Chondrocyte (in vitro differentiated cells): ENCODE measurements around the gene PIK3R2. TPM values are rescaled to one million over a fixed set of nuclear protein-coding genes. Genes with fewer than 3 reads are reported as not detected.

ENCODE experiments used
- DNase-seq: peaks from one replicate; pipeline ENCODE4 v3.0.0; 2021; ENCODE audit warnings: mixed read lengths, low spot score
- H3K27ac Mint-ChIP-seq: one replicate; pipeline ENCODE4 v1.8.0; 2021; ENCODE audit warnings: mild to moderate bottlenecking, moderate library complexity, mixed read lengths; ENCODE audit not compliant: unreplicated experiment
- H3K27me3 Mint-ChIP-seq: 2 replicates; pipeline ENCODE4 v1.8.0; 2021; ENCODE audit warnings: low read depth, mixed read lengths
- H3K36me3 Mint-ChIP-seq: 2 replicates; pipeline ENCODE4 v1.8.0; 2021; ENCODE audit warnings: low read depth, mixed read lengths
- H3K4me1 Mint-ChIP-seq: 2 replicates; pipeline ENCODE4 v1.8.0; 2021; ENCODE audit warnings: low read depth, mild to moderate bottlenecking, mixed read lengths
- H3K4me3 Mint-ChIP-seq: one replicate; pipeline ENCODE4 v1.8.0; 2021; ENCODE audit warnings: mild to moderate bottlenecking, moderate library complexity, mixed read lengths; ENCODE audit not compliant: unreplicated experiment
- H3K9me3 Mint-ChIP-seq: 2 replicates; pipeline ENCODE4 v1.8.0; 2021; ENCODE audit warnings: low read depth, mixed read lengths
- CTCF ChIP-seq: fragments of 200-600 bp; sonication (generic); IDR thresholded peaks from 2 replicates; pipeline ENCODE4 v1.5.0; 2021; ENCODE audit warnings: antibody characterized with exemption, mild to moderate bottlenecking, moderate library complexity
- total RNA-seq: library from RNA; stranded (reverse); gene quantifications from 3 replicates; pipeline ENCODE4 v1.2.1, GENCODE V29; 2021

PIK3R2 gene
- total RNA-seq, 1 donor from 2014 or later, result 73.1 TPM

- DNase-seq, result no peak
- no peak for TF ChIP-seq CTCF
- H3K4me3 Mint-ChIP-seq, result no peak overlapping the region
- peaks cover 18% of the 10 kb centered on the region for H3K4me1 Mint-ChIP-seq
- no peaks in the 10 kb centered on the region for H3K9me3 Mint-ChIP-seq
- H3K36me3 Mint-ChIP-seq, result peaks cover 11% of the 10 kb centered on the region
- no peak overlapping the region for H3K27ac Mint-ChIP-seq
- H3K27me3 Mint-ChIP-seq, result no peaks in the 10 kb centered on the region
These were observed 3.4 kb upstream of the PIK3R2 start for GRCh38 chr19:18149596-18149975.

GRCh38 chr19:18150776-18151624 lies 2.0 kb upstream of the PIK3R2 start:
- Mint-ChIP-seq H3K9me3 (no peaks in the 10 kb centered on the region), H3K4me3 (peak overlapping the region; percentile 89), H3K27me3 (no peaks in the 10 kb centered on the region), H3K27ac (peak overlapping the region; percentile 97), H3K4me1 (peaks cover 19% of the 10 kb centered on the region), H3K36me3 (peaks cover 6% of the 10 kb centered on the region)
- no peak for DNase-seq
- TF ChIP-seq CTCF, result no peak

- peak; percentile 92 for TF ChIP-seq CTCF
- Mint-ChIP-seq H3K36me3 (peaks cover 3% of the 10 kb centered on the region), H3K27me3 (no peaks in the 10 kb centered on the region), H3K9me3 (no peaks in the 10 kb centered on the region), H3K4me1 (peaks cover 33% of the 10 kb centered on the region), H3K27ac (peak overlapping the region; percentile 97), H3K4me3 (peak overlapping the region; percentile 89)
- DNase-seq, result no peak
These were observed 534 bp upstream of the PIK3R2 start for GRCh38 chr19:18152442-18152816.

GRCh38 chr19:18153556-18154134 lies 682 bp downstream of the PIK3R2 start:
- TF ChIP-seq CTCF, result no peak
- Mint-ChIP-seq H3K36me3 (no peaks in the 10 kb centered on the region), H3K27ac (peak overlapping the region; percentile 83), H3K4me3 (peak overlapping the region; percentile 89), H3K27me3 (no peaks in the 10 kb centered on the region), H3K4me1 (peaks cover 36% of the 10 kb centered on the region), H3K9me3 (no peaks in the 10 kb centered on the region)
- no peak for DNase-seq

- Mint-ChIP-seq H3K4me3 (no peak overlapping the region), H3K4me1 (peaks cover 37% of the 10 kb centered on the region), H3K27me3 (no peaks in the 10 kb centered on the region), H3K36me3 (peaks cover under 1% of the 10 kb centered on the region), H3K27ac (no peak overlapping the region), H3K9me3 (no peaks in the 10 kb centered on the region)
- no peak for TF ChIP-seq CTCF
- peak; percentile 89 for DNase-seq
These were observed 2.4 kb downstream of the PIK3R2 start for GRCh38 chr19:18155095-18156087.
